H9 (cell line): ENCODE results near the gene LAMB4. TPM values are rescaled to one million over a fixed set of nuclear protein-coding genes. Genes with fewer than 3 reads are reported as not detected.

Source experiments
- DNase-seq: peaks from one replicate; pipeline ENCODE4 v3.0.0-alpha.2; 2017
- H2AFZ ChIP-seq: one replicate; pipeline ENCODE4 v1.6.1; 2013; ENCODE audit warnings: mild to moderate bottlenecking, low read length, control low read depth, moderate library complexity
- H2AK5ac ChIP-seq: 2 replicates; pipeline ENCODE4 v1.6.1; 2013; ENCODE audit warnings: low read length, control low read depth, mixed read lengths; ENCODE audit not compliant: insufficient read length
- H2BK120ac ChIP-seq: one replicate; pipeline ENCODE4 v1.6.1; 2013; ENCODE audit warnings: low read depth, mild to moderate bottlenecking, low read length, control low read depth, inconsistent platforms; ENCODE audit not compliant: poor library complexity, severe bottlenecking
- H2BK12ac ChIP-seq: 2 replicates; pipeline ENCODE4 v1.6.1; 2013; ENCODE audit warnings: low read length, control low read depth, mixed read lengths, low read depth; ENCODE audit not compliant: insufficient read length
- H2BK15ac ChIP-seq: 2 replicates; pipeline ENCODE4 v1.6.1; 2013; ENCODE audit warnings: low read depth, low read length, control low read depth
- H2BK20ac ChIP-seq: one replicate; pipeline ENCODE4 v1.6.1; 2013; ENCODE audit warnings: low read depth, mild to moderate bottlenecking, low read length, control low read depth, inconsistent platforms; ENCODE audit not compliant: poor library complexity, severe bottlenecking
- H2BK5ac ChIP-seq: 2 replicates; pipeline ENCODE4 v1.6.1; 2013; ENCODE audit warnings: low read length, control low read depth, mixed read lengths; ENCODE audit not compliant: insufficient read length
- H3K14ac ChIP-seq: 2 replicates; pipeline ENCODE4 v1.6.1; 2013; ENCODE audit warnings: low read length, control low read depth; ENCODE audit not compliant: insufficient read depth
- H3K18ac ChIP-seq: 2 replicates; pipeline ENCODE4 v1.6.1; 2013; ENCODE audit warnings: low read depth, mild to moderate bottlenecking, mixed read lengths, low read length, control low read depth; ENCODE audit not compliant: insufficient read length
- H3K23ac ChIP-seq: 2 replicates; pipeline ENCODE4 v1.6.1; 2013; ENCODE audit warnings: low read length, control low read depth, mixed read lengths, low read depth; ENCODE audit not compliant: insufficient read length
- H3K23me2 ChIP-seq: 2 replicates; pipeline ENCODE4 v1.6.1; 2013; ENCODE audit warnings: low read depth, mild to moderate bottlenecking, mixed read lengths, low read length, control low read depth; ENCODE audit not compliant: insufficient read length, poor library complexity, severe bottlenecking
- H3K27ac ChIP-seq: 2 replicates; pipeline ENCODE4 v1.5.1; 2013; ENCODE audit warnings: low read length, control low read depth, mixed read lengths, low read depth; ENCODE audit not compliant: insufficient read length
- H3K27me3 ChIP-seq: 2 replicates; pipeline ENCODE4 v1.6.1; 2013; ENCODE audit warnings: low read length, control low read depth, inconsistent platforms; ENCODE audit not compliant: insufficient read depth
- H3K4ac ChIP-seq: 2 replicates; pipeline ENCODE4 v1.6.1; 2013; ENCODE audit warnings: low read depth, mild to moderate bottlenecking, control low read depth, inconsistent platforms, low read length, moderate library complexity
- H3K4me1 ChIP-seq: 2 replicates; pipeline ENCODE4 v1.6.1; 2013; ENCODE audit warnings: low read length, control low read depth, inconsistent platforms; ENCODE audit not compliant: insufficient read depth
- H3K4me2 ChIP-seq: 2 replicates; pipeline ENCODE4 v1.6.1; 2013; ENCODE audit warnings: low read length, control low read depth, mixed read lengths; ENCODE audit not compliant: insufficient read length, insufficient read depth
- H3K56ac ChIP-seq: 2 replicates; pipeline ENCODE4 v1.6.1; 2013; ENCODE audit warnings: low read depth, mild to moderate bottlenecking, mixed read lengths, low read length, control low read depth; ENCODE audit not compliant: insufficient read length
- H3K79me1 ChIP-seq: 2 replicates; pipeline ENCODE4 v1.6.1; 2013; ENCODE audit warnings: low read depth, mild to moderate bottlenecking, moderate library complexity, low read length, control low read depth, inconsistent platforms; ENCODE audit not compliant: insufficient read depth, poor library complexity, severe bottlenecking
- H3K79me2 ChIP-seq: 2 replicates; pipeline ENCODE4 v1.6.1; 2013; ENCODE audit warnings: low read length, control low read depth, inconsistent platforms; ENCODE audit not compliant: insufficient read depth
- H3K9ac ChIP-seq: 2 replicates; pipeline ENCODE4 v1.6.1; 2013; ENCODE audit warnings: low read length, control low read depth, mixed read lengths; ENCODE audit not compliant: insufficient read length; ENCODE audit errors: extremely low read depth
- H3K9me3 ChIP-seq: one replicate; pipeline ENCODE4 v1.6.1; 2013; ENCODE audit warnings: low read depth, low read length, inconsistent platforms; ENCODE audit not compliant: control insufficient read depth
- H3T11ph ChIP-seq: one replicate; pipeline ENCODE4 v1.6.1; 2013; ENCODE audit warnings: mild to moderate bottlenecking, low read length, control low read depth, inconsistent platforms
- H4K20me1 ChIP-seq: one replicate; pipeline ENCODE4 v1.6.1; 2013; ENCODE audit not compliant: control insufficient read depth, insufficient read length, insufficient read depth
- H4K5ac ChIP-seq: 2 replicates; pipeline ENCODE4 v1.6.1; 2013; ENCODE audit warnings: low read depth, mild to moderate bottlenecking, mixed read lengths, low read length, control low read depth; ENCODE audit not compliant: insufficient read length
- H4K8ac ChIP-seq: replicated peaks from 2 replicates; pipeline ENCODE4 v1.6.1; 2013; ENCODE audit warnings: low read length, control low read depth, mixed read lengths, low read depth; ENCODE audit not compliant: insufficient read length
- H4K91ac ChIP-seq: 2 replicates; pipeline ENCODE4 v1.6.1; 2013; ENCODE audit warnings: low read depth, mild to moderate bottlenecking, moderate library complexity, mixed read lengths, low read length, control low read depth; ENCODE audit not compliant: insufficient read length
- H3K27ac Mint-ChIP-seq, 3 experiments: 2 replicates in 2 of 3; 3 replicates in 1 of 3; pipeline ENCODE4 v1.8.0; 2020 to 2021; ENCODE audit warnings: mixed read lengths in 3 of 3, mild to moderate bottlenecking in 1 of 3, moderate library complexity in 1 of 3
- H3K27me3 Mint-ChIP-seq: 2 replicates; pipeline ENCODE4 v1.8.0; 2021; ENCODE audit warnings: low read depth, mild to moderate bottlenecking, moderate library complexity, mixed read lengths
- H3K36me3 Mint-ChIP-seq, 3 experiments: 2 replicates in 2 of 3; 3 replicates in 1 of 3; pipeline ENCODE4 v1.8.0; 2020 to 2021; ENCODE audit warnings: low read depth in 3 of 3, mixed read lengths in 3 of 3; ENCODE audit not compliant: insufficient read depth in 1 of 3
- H3K4me1 Mint-ChIP-seq, 2 experiments: 2 replicates each; pipeline ENCODE4 v1.8.0; 2020; ENCODE audit warnings: mixed read lengths in 2 of 2
- H3K4me3 Mint-ChIP-seq, 2 experiments: 2 replicates in 1 of 2; 3 replicates in 1 of 2; pipeline ENCODE4 v1.8.0; 2020 to 2021; ENCODE audit warnings: mild to moderate bottlenecking in 2 of 2, mixed read lengths in 2 of 2, moderate library complexity in 1 of 2
- H3K9me3 Mint-ChIP-seq, 2 experiments: 2 replicates in 1 of 2; 3 replicates in 1 of 2; pipeline ENCODE4 v1.8.0; 2020; ENCODE audit warnings: mild to moderate bottlenecking in 2 of 2, mixed read lengths in 2 of 2, moderate library complexity in 1 of 2
- WGBS: extraction: QIAGEN DNeasy Blood & Tissue Kit; methylation state at CpG from one replicate; pipeline ENCODE4 v1.1.7; 2013; ENCODE audit warnings: missing lambda C conversion rate, low lambda C conversion rate, mixed read lengths; ENCODE audit not compliant: insufficient read length; ENCODE audit errors: extremely low coverage; 5-methylcytosine and 5-hydroxymethylcytosine counted together
- total RNA-seq: library from RNA; stranded (reverse); gene quantifications from 2 replicates; pipeline ENCODE4 v1.2.1, GENCODE V29; 2021
- TF ChIP-seq, protein P1 (sequence below): fragments of 200-600 bp; sonication (generic); conservative IDR thresholded peaks from 3 replicates; pipeline ENCODE4 v1.8.0; 2021; ENCODE audit warnings: antibody characterized with exemption, mild to moderate bottlenecking

Gene LAMB4
- total RNA-seq, 1 experiment from 2014 or later, result not detected

DNA sequence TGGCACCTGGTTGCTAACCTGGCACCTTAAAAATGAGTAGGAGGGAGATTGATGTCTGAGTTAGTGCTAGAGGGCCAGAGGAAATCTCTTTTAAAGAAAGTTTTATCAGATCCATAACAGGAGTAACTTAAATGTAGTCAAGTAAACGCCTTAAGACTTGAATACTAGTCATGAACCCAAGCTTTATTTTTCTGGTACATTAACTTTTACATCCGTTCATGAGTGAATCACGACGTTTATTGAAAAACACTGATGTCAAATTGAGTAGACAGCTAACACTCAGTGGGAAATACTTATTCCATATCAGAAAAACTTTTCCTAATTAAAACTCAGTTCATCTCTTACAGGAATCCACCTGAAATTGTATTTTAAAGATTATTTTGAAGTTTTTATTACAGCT is 120.3 kb downstream of the LAMB4 start:
- Histone ChIP-seq H3K4ac (no peak overlapping the region), H3K79me1 (no peaks in the 10 kb centered on the region), H3K79me2 (no peaks in the 10 kb centered on the region), H3K4me1 (no peaks in the 10 kb centered on the region), H3K23ac (no peak overlapping the region), H3K14ac (no peak overlapping the region), H3K4me2 (no peak overlapping the region), H4K91ac (no peak overlapping the region), H2BK120ac (no peak overlapping the region), H2BK20ac (no peak overlapping the region), H3K23me2 (no peaks in the 10 kb centered on the region), H3K9me3 (no peaks in the 10 kb centered on the region), H2BK5ac (no peak overlapping the region), H4K5ac (no peak overlapping the region), H3K18ac (no peak overlapping the region), H4K8ac (no peak overlapping the region), H3K27ac (no peak overlapping the region), H3K27me3 (peaks cover 18% of the 10 kb centered on the region; the same call in 1 of the 2 replicates), H2BK15ac (no peak overlapping the region), H3T11ph (no peak overlapping the region), H3K9ac (no peak overlapping the region), H2BK12ac (no peak overlapping the region), H4K20me1 (no peaks in the 10 kb centered on the region), H2AK5ac (no peak overlapping the region), H2AFZ (no peak overlapping the region), H3K56ac (no peak overlapping the region)
- Mint-ChIP-seq H3K4me3 (no peak overlapping the region), H3K9me3 (no peaks in the 10 kb centered on the region), H3K4me1 (peaks cover 3 to 5% of the 10 kb centered on the region in 2 experiments), H3K27ac (no peak overlapping the region), H3K36me3 (no peaks in the 10 kb centered on the region), H3K27me3 (peaks cover 42% of the 10 kb centered on the region)
- TF ChIP-seq, protein P1, sequence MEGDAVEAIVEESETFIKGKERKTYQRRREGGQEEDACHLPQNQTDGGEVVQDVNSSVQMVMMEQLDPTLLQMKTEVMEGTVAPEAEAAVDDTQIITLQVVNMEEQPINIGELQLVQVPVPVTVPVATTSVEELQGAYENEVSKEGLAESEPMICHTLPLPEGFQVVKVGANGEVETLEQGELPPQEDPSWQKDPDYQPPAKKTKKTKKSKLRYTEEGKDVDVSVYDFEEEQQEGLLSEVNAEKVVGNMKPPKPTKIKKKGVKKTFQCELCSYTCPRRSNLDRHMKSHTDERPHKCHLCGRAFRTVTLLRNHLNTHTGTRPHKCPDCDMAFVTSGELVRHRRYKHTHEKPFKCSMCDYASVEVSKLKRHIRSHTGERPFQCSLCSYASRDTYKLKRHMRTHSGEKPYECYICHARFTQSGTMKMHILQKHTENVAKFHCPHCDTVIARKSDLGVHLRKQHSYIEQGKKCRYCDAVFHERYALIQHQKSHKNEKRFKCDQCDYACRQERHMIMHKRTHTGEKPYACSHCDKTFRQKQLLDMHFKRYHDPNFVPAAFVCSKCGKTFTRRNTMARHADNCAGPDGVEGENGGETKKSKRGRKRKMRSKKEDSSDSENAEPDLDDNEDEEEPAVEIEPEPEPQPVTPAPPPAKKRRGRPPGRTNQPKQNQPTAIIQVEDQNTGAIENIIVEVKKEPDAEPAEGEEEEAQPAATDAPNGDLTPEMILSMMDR, result no peak
- WGBS, result no CpG with 5 or more reads among the region's 4 CpGs
- DNase-seq, result no peak
